H9 (cell line): Measurements from ENCODE around the gene KANSL3. TPM values are rescaled to one million over a fixed set of nuclear protein-coding genes. Genes with fewer than 3 reads are reported as not detected.

Source experiments
- DNase-seq: peaks from one replicate; pipeline ENCODE4 v3.0.0-alpha.2; 2017
- H2AFZ ChIP-seq: one replicate; pipeline ENCODE4 v1.6.1; 2013; ENCODE audit warnings: mild to moderate bottlenecking, low read length, control low read depth, moderate library complexity
- H2AK5ac ChIP-seq: 2 replicates; pipeline ENCODE4 v1.6.1; 2013; ENCODE audit warnings: low read length, control low read depth, mixed read lengths; ENCODE audit not compliant: insufficient read length
- H2BK120ac ChIP-seq: one replicate; pipeline ENCODE4 v1.6.1; 2013; ENCODE audit warnings: low read depth, mild to moderate bottlenecking, low read length, control low read depth, inconsistent platforms; ENCODE audit not compliant: poor library complexity, severe bottlenecking
- H2BK12ac ChIP-seq: 2 replicates; pipeline ENCODE4 v1.6.1; 2013; ENCODE audit warnings: low read length, control low read depth, mixed read lengths, low read depth; ENCODE audit not compliant: insufficient read length
- H2BK15ac ChIP-seq: 2 replicates; pipeline ENCODE4 v1.6.1; 2013; ENCODE audit warnings: low read depth, low read length, control low read depth
- H2BK20ac ChIP-seq: one replicate; pipeline ENCODE4 v1.6.1; 2013; ENCODE audit warnings: low read depth, mild to moderate bottlenecking, low read length, control low read depth, inconsistent platforms; ENCODE audit not compliant: poor library complexity, severe bottlenecking
- H2BK5ac ChIP-seq: 2 replicates; pipeline ENCODE4 v1.6.1; 2013; ENCODE audit warnings: low read length, control low read depth, mixed read lengths; ENCODE audit not compliant: insufficient read length
- H3K14ac ChIP-seq: 2 replicates; pipeline ENCODE4 v1.6.1; 2013; ENCODE audit warnings: low read length, control low read depth; ENCODE audit not compliant: insufficient read depth
- H3K18ac ChIP-seq: 2 replicates; pipeline ENCODE4 v1.6.1; 2013; ENCODE audit warnings: low read depth, mild to moderate bottlenecking, mixed read lengths, low read length, control low read depth; ENCODE audit not compliant: insufficient read length
- H3K23ac ChIP-seq: 2 replicates; pipeline ENCODE4 v1.6.1; 2013; ENCODE audit warnings: low read length, control low read depth, mixed read lengths, low read depth; ENCODE audit not compliant: insufficient read length
- H3K23me2 ChIP-seq: 2 replicates; pipeline ENCODE4 v1.6.1; 2013; ENCODE audit warnings: low read depth, mild to moderate bottlenecking, mixed read lengths, low read length, control low read depth; ENCODE audit not compliant: insufficient read length, poor library complexity, severe bottlenecking
- H3K27ac ChIP-seq: 2 replicates; pipeline ENCODE4 v1.5.1; 2013; ENCODE audit warnings: low read length, control low read depth, mixed read lengths, low read depth; ENCODE audit not compliant: insufficient read length
- H3K27me3 ChIP-seq: 2 replicates; pipeline ENCODE4 v1.6.1; 2013; ENCODE audit warnings: low read length, control low read depth, inconsistent platforms; ENCODE audit not compliant: insufficient read depth
- H3K4ac ChIP-seq: 2 replicates; pipeline ENCODE4 v1.6.1; 2013; ENCODE audit warnings: low read depth, mild to moderate bottlenecking, control low read depth, inconsistent platforms, low read length, moderate library complexity
- H3K4me1 ChIP-seq: 2 replicates; pipeline ENCODE4 v1.6.1; 2013; ENCODE audit warnings: low read length, control low read depth, inconsistent platforms; ENCODE audit not compliant: insufficient read depth
- H3K4me2 ChIP-seq: 2 replicates; pipeline ENCODE4 v1.6.1; 2013; ENCODE audit warnings: low read length, control low read depth, mixed read lengths; ENCODE audit not compliant: insufficient read length, insufficient read depth
- H3K56ac ChIP-seq: 2 replicates; pipeline ENCODE4 v1.6.1; 2013; ENCODE audit warnings: low read depth, mild to moderate bottlenecking, mixed read lengths, low read length, control low read depth; ENCODE audit not compliant: insufficient read length
- H3K79me1 ChIP-seq: 2 replicates; pipeline ENCODE4 v1.6.1; 2013; ENCODE audit warnings: low read depth, mild to moderate bottlenecking, moderate library complexity, low read length, control low read depth, inconsistent platforms; ENCODE audit not compliant: insufficient read depth, poor library complexity, severe bottlenecking
- H3K79me2 ChIP-seq: 2 replicates; pipeline ENCODE4 v1.6.1; 2013; ENCODE audit warnings: low read length, control low read depth, inconsistent platforms; ENCODE audit not compliant: insufficient read depth
- H3K9ac ChIP-seq: 2 replicates; pipeline ENCODE4 v1.6.1; 2013; ENCODE audit warnings: low read length, control low read depth, mixed read lengths; ENCODE audit not compliant: insufficient read length; ENCODE audit errors: extremely low read depth
- H3K9me3 ChIP-seq: one replicate; pipeline ENCODE4 v1.6.1; 2013; ENCODE audit warnings: low read depth, low read length, inconsistent platforms; ENCODE audit not compliant: control insufficient read depth
- H3T11ph ChIP-seq: one replicate; pipeline ENCODE4 v1.6.1; 2013; ENCODE audit warnings: mild to moderate bottlenecking, low read length, control low read depth, inconsistent platforms
- H4K20me1 ChIP-seq: one replicate; pipeline ENCODE4 v1.6.1; 2013; ENCODE audit not compliant: control insufficient read depth, insufficient read length, insufficient read depth
- H4K5ac ChIP-seq: 2 replicates; pipeline ENCODE4 v1.6.1; 2013; ENCODE audit warnings: low read depth, mild to moderate bottlenecking, mixed read lengths, low read length, control low read depth; ENCODE audit not compliant: insufficient read length
- H4K8ac ChIP-seq: replicated peaks from 2 replicates; pipeline ENCODE4 v1.6.1; 2013; ENCODE audit warnings: low read length, control low read depth, mixed read lengths, low read depth; ENCODE audit not compliant: insufficient read length
- H4K91ac ChIP-seq: 2 replicates; pipeline ENCODE4 v1.6.1; 2013; ENCODE audit warnings: low read depth, mild to moderate bottlenecking, moderate library complexity, mixed read lengths, low read length, control low read depth; ENCODE audit not compliant: insufficient read length
- H3K27ac Mint-ChIP-seq, 3 experiments: 2 replicates in 2 of 3; 3 replicates in 1 of 3; pipeline ENCODE4 v1.8.0; 2020 to 2021; ENCODE audit warnings: mixed read lengths in 3 of 3, mild to moderate bottlenecking in 1 of 3, moderate library complexity in 1 of 3
- H3K27me3 Mint-ChIP-seq: 2 replicates; pipeline ENCODE4 v1.8.0; 2021; ENCODE audit warnings: low read depth, mild to moderate bottlenecking, moderate library complexity, mixed read lengths
- H3K36me3 Mint-ChIP-seq, 3 experiments: 2 replicates in 2 of 3; 3 replicates in 1 of 3; pipeline ENCODE4 v1.8.0; 2020 to 2021; ENCODE audit warnings: low read depth in 3 of 3, mixed read lengths in 3 of 3; ENCODE audit not compliant: insufficient read depth in 1 of 3
- H3K4me1 Mint-ChIP-seq, 2 experiments: 2 replicates each; pipeline ENCODE4 v1.8.0; 2020; ENCODE audit warnings: mixed read lengths in 2 of 2
- H3K4me3 Mint-ChIP-seq, 2 experiments: 2 replicates in 1 of 2; 3 replicates in 1 of 2; pipeline ENCODE4 v1.8.0; 2020 to 2021; ENCODE audit warnings: mild to moderate bottlenecking in 2 of 2, mixed read lengths in 2 of 2, moderate library complexity in 1 of 2
- H3K9me3 Mint-ChIP-seq, 2 experiments: 2 replicates in 1 of 2; 3 replicates in 1 of 2; pipeline ENCODE4 v1.8.0; 2020; ENCODE audit warnings: mild to moderate bottlenecking in 2 of 2, mixed read lengths in 2 of 2, moderate library complexity in 1 of 2
- CTCF ChIP-seq: fragments of 200-600 bp; sonication (generic); conservative IDR thresholded peaks from 3 replicates; pipeline ENCODE4 v1.8.0; 2021; ENCODE audit warnings: antibody characterized with exemption, mild to moderate bottlenecking
- WGBS: extraction: QIAGEN DNeasy Blood & Tissue Kit; methylation state at CpG from one replicate; pipeline ENCODE4 v1.1.7; 2013; ENCODE audit warnings: missing lambda C conversion rate, low lambda C conversion rate, mixed read lengths; ENCODE audit not compliant: insufficient read length; ENCODE audit errors: extremely low coverage; 5-methylcytosine and 5-hydroxymethylcytosine counted together
- total RNA-seq: library from RNA; stranded (reverse); gene quantifications from 2 replicates; pipeline ENCODE4 v1.2.1, GENCODE V29; 2021

The KANSL3 gene
- total RNA-seq, 1 experiment from 2014 or later: 35.7 TPM

GRCh38 chr2:96617012-96617411, 21.1 kb downstream of the KANSL3 start:
- Histone ChIP-seq H4K8ac (no peak overlapping the region), H3K4me1 (no peaks in the 10 kb centered on the region), H3K79me1 (no peaks in the 10 kb centered on the region), H2AFZ (no peak overlapping the region), H3K18ac (no peak overlapping the region), H3T11ph (no peak overlapping the region), H3K4ac (no peak overlapping the region), H3K27me3 (no peaks in the 10 kb centered on the region), H4K5ac (no peak overlapping the region), H3K4me2 (no peak overlapping the region), H3K23me2 (no peaks in the 10 kb centered on the region), H2AK5ac (no peak overlapping the region), H4K20me1 (no peaks in the 10 kb centered on the region), H2BK120ac (no peak overlapping the region), H2BK12ac (no peak overlapping the region), H3K79me2 (no peaks in the 10 kb centered on the region), H4K91ac (no peak overlapping the region), H3K9ac (no peak overlapping the region), H2BK20ac (no peak overlapping the region), H3K27ac (no peak overlapping the region), H2BK15ac (no peak overlapping the region), H3K14ac (no peak overlapping the region), H3K9me3 (no peaks in the 10 kb centered on the region), H3K23ac (no peak overlapping the region), H2BK5ac (no peak overlapping the region), H3K56ac (no peak overlapping the region)
- Mint-ChIP-seq H3K27me3 (no peaks in the 10 kb centered on the region), H3K4me3 (no peak overlapping the region), H3K36me3 (peaks cover 14 to 63% (median 48%) of the 10 kb centered on the region in 3 experiments; a peak in 6 of 7 replicates), H3K4me1 (no peaks in the 10 kb centered on the region), H3K27ac (peak overlapping the region in 1 of 3 experiments; percentile 70; a peak in 2 of 7 replicates), H3K9me3 (no peaks in the 10 kb centered on the region)
- DNase-seq: no peak
- no peak for TF ChIP-seq CTCF
- no CpG with 5 or more reads among the region's 4 CpGs for WGBS
